DND-41 (cell line): Measurements from ENCODE around the gene GABPB2.

Source experiments
- ATAC-seq: fragments of 200-7000 bp; cut with Tn5 transposase; 3 replicates; pipeline ENCODE4 v1.9.1; 2021; ENCODE audit warnings: low read depth; ENCODE audit not compliant: insufficient read depth
- DNase-seq: peaks from one replicate; pipeline ENCODE4 v3.0.0-alpha.2; 2020
- H2AFZ ChIP-seq: 2 replicates; pipeline ENCODE4 v1.6.0; 2012; ENCODE audit warnings: low read depth, low read length
- H3K27ac ChIP-seq: 2 replicates; pipeline ENCODE4 v1.5.1; 2012; ENCODE audit warnings: low read length, inconsistent platforms
- H3K27me3 ChIP-seq: fragments of 200-600 bp; sonication (generic); 2 replicates; pipeline ENCODE4 v1.6.0; 2012; ENCODE audit warnings: low read length, mild to moderate bottlenecking, inconsistent platforms; ENCODE audit not compliant: insufficient read depth, poor library complexity
- H3K36me3 ChIP-seq: 2 replicates; pipeline ENCODE4 v1.5.1; 2012; ENCODE audit warnings: low read length, inconsistent platforms; ENCODE audit not compliant: insufficient read depth
- H3K4me1 ChIP-seq: 2 replicates; pipeline ENCODE4 v1.5.1; 2012; ENCODE audit warnings: mild to moderate bottlenecking, low read length; ENCODE audit not compliant: insufficient read depth
- H3K4me2 ChIP-seq: 2 replicates; pipeline ENCODE4 v1.6.0; 2012; ENCODE audit warnings: mild to moderate bottlenecking, moderate library complexity, low read length, inconsistent platforms; ENCODE audit not compliant: insufficient read depth
- H3K4me3 ChIP-seq, 2 experiments: fragments of 200-600 bp in 1 of 2; shearing (Covaris generic) in 1 of 2; 2 replicates each; pipeline ENCODE4 v1.5.1; 2012 to 2016; ENCODE audit warnings: inconsistent platforms in 2 of 2, low read length in 2 of 2, mild to moderate bottlenecking in 2 of 2, low read depth in 1 of 2, moderate library complexity in 1 of 2
- H3K79me2 ChIP-seq: 2 replicates; pipeline ENCODE4 v1.6.0; 2012; ENCODE audit warnings: low read length, inconsistent platforms; ENCODE audit not compliant: insufficient read depth
- H3K9ac ChIP-seq: 2 replicates; pipeline ENCODE4 v1.6.0; 2012; ENCODE audit warnings: low read depth, mild to moderate bottlenecking, inconsistent platforms, low read length, moderate library complexity
- H3K9me3 ChIP-seq: 2 replicates; pipeline ENCODE4 v1.5.1; 2012; ENCODE audit warnings: low read length, moderate library complexity, mild to moderate bottlenecking, inconsistent platforms; ENCODE audit not compliant: insufficient read depth, severe bottlenecking
- H4K20me1 ChIP-seq: 2 replicates; pipeline ENCODE4 v1.6.0; 2012; ENCODE audit warnings: low read length; ENCODE audit not compliant: insufficient read depth
- CTCF ChIP-seq: IDR thresholded peaks from 2 replicates; pipeline ENCODE4 v1.5.1; 2012; ENCODE audit warnings: borderline replicate concordance, low read length, moderate library complexity, mild to moderate bottlenecking; ENCODE audit not compliant: poor library complexity, severe bottlenecking; ENCODE audit errors: extremely low read depth
- EZH2 ChIP-seq: IDR thresholded peaks from 3 replicates; pipeline ENCODE4 v1.6.1; 2012; ENCODE audit warnings: borderline replicate concordance, low read depth, mild to moderate bottlenecking, moderate library complexity, low read length, inconsistent platforms; ENCODE audit not compliant: severe bottlenecking

The GABPB2 gene

GRCh38 chr1:151104630-151105029, 34.1 kb downstream of the GABPB2 start:
- Histone ChIP-seq H3K4me1 (no peaks in the 10 kb centered on the region), H3K27me3 (no peaks in the 10 kb centered on the region), H4K20me1 (no peaks in the 10 kb centered on the region), H3K9me3 (no peaks in the 10 kb centered on the region), H3K27ac (no peak overlapping the region), H3K4me3 (no peak overlapping the region), H2AFZ (no peak overlapping the region), H3K79me2 (no peaks in the 10 kb centered on the region), H3K9ac (no peak overlapping the region), H3K36me3 (peaks cover 10% of the 10 kb centered on the region), H3K4me2 (no peak overlapping the region)
- DNase-seq (no peak), ATAC-seq (no peak)
- TF ChIP-seq CTCF = no peak
- TF ChIP-seq EZH2 = no peak

GRCh38 chr1:151106894-151107293, 36.3 kb downstream of the GABPB2 start:
- Histone ChIP-seq H3K9ac (no peak overlapping the region), H4K20me1 (no peaks in the 10 kb centered on the region), H3K4me2 (no peak overlapping the region), H3K9me3 (no peaks in the 10 kb centered on the region), H3K27me3 (no peaks in the 10 kb centered on the region), H3K36me3 (peaks cover 10% of the 10 kb centered on the region; the same call in 1 of the 2 replicates), H2AFZ (no peak overlapping the region), H3K79me2 (no peaks in the 10 kb centered on the region), H3K27ac (no peak overlapping the region), H3K4me3 (no peak overlapping the region), H3K4me1 (no peaks in the 10 kb centered on the region)
- ATAC-seq (no peak), DNase-seq (no peak)
- TF ChIP-seq CTCF (no peak), EZH2 (no peak)

GRCh38 chr1:151108331-151108730, 37.8 kb downstream of the GABPB2 start:
- DNase-seq = no peak
- no peaks in the 10 kb centered on the region for H4K20me1 ChIP-seq

More at GRCh38 chr1:151108331-151108730, 37.8 kb downstream of the GABPB2 start:
- Histone ChIP-seq H3K4me3 (no peak overlapping the region), H3K4me2 (no peak overlapping the region), H2AFZ (no peak overlapping the region), H3K27ac (no peak overlapping the region), H3K9me3 (no peaks in the 10 kb centered on the region), H3K4me1 (no peaks in the 10 kb centered on the region), H3K27me3 (no peaks in the 10 kb centered on the region), H3K9ac (no peak overlapping the region), H3K36me3 (peaks cover 10% of the 10 kb centered on the region; the same call in 1 of the 2 replicates), H3K79me2 (no peaks in the 10 kb centered on the region)
- TF ChIP-seq CTCF (no peak), EZH2 (no peak)
- no peak for ATAC-seq
